Stimulated activated CD4-positive, alpha-beta T cell treated with anti-CD3 and anti-CD28 coated beads, Interleukin-4, amount 100 ng/mL, for 48 hours (primary cell): Measurements from ENCODE around the gene VWA7.
A peak's percentile ranks its signal among the peaks of the same experiment; 100 is the strongest.
"Not testable (repeated sequence)": the region's sequence is repeated elsewhere in the genome, so short reads cannot be mapped to it uniquely, and the experiment has no call there.

Experiments used
- DNase-seq, 2 donors: peaks; one replicate each; pipeline ENCODE4 v3.0.0-alpha.2; 2020; ENCODE audit warnings: low read depth in 2 of 2

VWA7 gene

GRCh38 chr6:31776989-31777666, at the start of gene VWA7:
Gene VWA7 (minus strand): TSS chr6:31777328. CDS start chr6:31776779, 549 bp downstream.
- peak; percentile 63 to 69 for DNase-seq

- DNase-seq = peak in 1 of 2 donors; percentile 45
These were observed 49.7 kb upstream of the VWA7 start for GRCh38 chr6:31826793-31827285.

GRCh38 chr6:31825553-31825952, 48.4 kb upstream of the VWA7 start:
- no peak for DNase-seq

- DNase-seq = not testable (repeated sequence)
These were observed 46.6 kb upstream of the VWA7 start for GRCh38 chr6:31823592-31824196.

GRCh38 chr6:31822036-31822821, 45.1 kb upstream of the VWA7 start:
- peak; percentile 36 to 51 for DNase-seq

GRCh38 chr6:31821301-31822035, 44.3 kb upstream of the VWA7 start:
- peak; percentile 72 for DNase-seq

- not testable (repeated sequence) for DNase-seq
These were observed 43.3 kb upstream of the VWA7 start for GRCh38 chr6:31820399-31820798.

- no peak for DNase-seq
These were observed 42.8 kb upstream of the VWA7 start for GRCh38 chr6:31819871-31820299.

- not testable (repeated sequence) for DNase-seq
These were observed 40.9 kb upstream of the VWA7 start for GRCh38 chr6:31817929-31818511.

GRCh38 chr6:31817133-31817928, 40.2 kb upstream of the VWA7 start:
- not testable (repeated sequence) for DNase-seq

GRCh38 chr6:31815025-31815838, 38.1 kb upstream of the VWA7 start, which contains the start of the genes HSPA1A and HSPA1L:
Gene HSPA1A (plus strand): TSS chr6:31815543. CDS start chr6:31815757, 214 bp downstream.
Gene HSPA1L (minus strand): TSS chr6:31815283. CDS start chr6:31811972, 3,311 bp downstream.
- DNase-seq = peak; percentile 44 to 50

GRCh38 chr6:31814677-31815024, 37.5 kb upstream of the VWA7 start:
- peak; percentile 49 to 68 for DNase-seq

- no peak for DNase-seq
These were observed 36.3 kb upstream of the VWA7 start for GRCh38 chr6:31813465-31813849.

- DNase-seq = no peak
These were observed 34.5 kb upstream of the VWA7 start for GRCh38 chr6:31811645-31812044.

GRCh38 chr6:31808599-31808998, 31.5 kb upstream of the VWA7 start:
- DNase-seq = not testable (repeated sequence)

GRCh38 chr6:31806470-31807272, 29.5 kb upstream of the VWA7 start, which contains the start of gene LSM2:
Gene LSM2 (minus strand): TSS chr6:31806966. CDS start chr6:31806757, 209 bp downstream.
- peak; percentile 96 to 97 for DNase-seq

- DNase-seq = no peak
These were observed 28.9 kb upstream of the VWA7 start for GRCh38 chr6:31805939-31806469.
